ENCODE data around the gene THADA. TPM values are rescaled to one million over a fixed set of nuclear protein-coding genes. Genes with fewer than 3 reads are reported as not detected.

Gene THADA
- polyA plus RNA-seq, 3 donors = 7.3 to 11.2 (median 9.7) TPM

DNA sequence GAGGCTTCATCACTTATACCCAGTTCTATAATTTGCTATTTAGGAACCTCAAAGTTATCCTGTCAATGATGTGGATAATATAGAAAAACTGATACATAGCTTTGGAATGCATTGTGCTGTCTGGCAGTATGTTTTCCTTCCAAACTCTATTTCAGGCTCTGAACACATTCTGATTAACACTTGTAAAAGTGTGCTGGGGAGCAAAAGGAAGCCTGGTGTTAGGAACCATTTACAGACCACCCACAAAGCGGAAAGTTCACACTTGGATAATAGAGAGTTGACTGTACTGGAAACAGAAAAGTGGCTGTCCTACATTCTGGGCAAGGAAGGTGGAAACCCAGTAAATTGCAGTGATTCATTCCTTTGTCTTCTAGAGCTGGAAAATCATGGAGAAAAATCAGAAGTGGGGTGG lies 254.9 kb downstream of the THADA start:
- H3K9me3 Mint-ChIP-seq = peaks cover 0 to 1% (median 0%) of the 10 kb centered on the region in 7 donors
- Histone ChIP-seq H3K4me2 (replicated peaks; ENCODE audit: extremely low read depth, low read length, poor library complexity, severe bottlenecking) (no peak overlapping the region), H3K79me2 (ENCODE audit: insufficient read depth, low read length) (no peaks in the 10 kb centered on the region), H3K4me3 (replicated peaks in 1 of 3; ENCODE audit: low read depth in 2 of 3, low read length in 3 of 3) (no peak overlapping the region), H4K20me1 (ENCODE audit: insufficient read depth, low read length) (no peaks in the 10 kb centered on the region), H2AFZ (ENCODE audit: insufficient read depth, low read depth, low read length, poor library complexity, severe bottlenecking) (no peak overlapping the region), H3K9ac (ENCODE audit: insufficient read depth, low read length, poor library complexity, severe bottlenecking) (no peak overlapping the region), H3K36me3 (replicated peaks in 1 of 2; ENCODE audit: control insufficient read depth in 1 of 2, insufficient read depth in 2 of 2, low read length in 2 of 2) (peaks cover 7 to 22% of the 10 kb centered on the region in 2 donors), H3K4me1 (ENCODE audit: control insufficient read depth in 1 of 2, insufficient read depth in 2 of 2, low read length in 2 of 2) (peaks cover 0 to 5% of the 10 kb centered on the region in 2 donors), H3K9me3 (replicated peaks in 1 of 2; ENCODE audit: control insufficient read depth in 1 of 2, insufficient read depth in 1 of 2, low read length in 2 of 2) (no peaks in the 10 kb centered on the region), H3K27ac (ENCODE audit: low read depth in 1 of 2, low read length in 2 of 2) (no peak overlapping the region), H3K27me3 (ENCODE audit: control insufficient read depth in 2 of 2, insufficient read depth in 2 of 2, low read length in 2 of 2) (no peaks in the 10 kb centered on the region)
- H3K36me3 Mint-ChIP-seq = peaks cover 38 to 45% of the 10 kb centered on the region in 2 donors
- no peak for DNase-seq
- H3K4me1 Mint-ChIP-seq = peaks cover 31% of the 10 kb centered on the region
- peaks cover 0 to 1% (median 1%) of the 10 kb centered on the region in 3 donors for H3K27me3 Mint-ChIP-seq (ENCODE audit: low read depth in 3 of 3)
- no CpG with 5 or more reads among the region's 1 CpG for WGBS (ENCODE audit: insufficient coverage)
- TF ChIP-seq, protein P1, sequence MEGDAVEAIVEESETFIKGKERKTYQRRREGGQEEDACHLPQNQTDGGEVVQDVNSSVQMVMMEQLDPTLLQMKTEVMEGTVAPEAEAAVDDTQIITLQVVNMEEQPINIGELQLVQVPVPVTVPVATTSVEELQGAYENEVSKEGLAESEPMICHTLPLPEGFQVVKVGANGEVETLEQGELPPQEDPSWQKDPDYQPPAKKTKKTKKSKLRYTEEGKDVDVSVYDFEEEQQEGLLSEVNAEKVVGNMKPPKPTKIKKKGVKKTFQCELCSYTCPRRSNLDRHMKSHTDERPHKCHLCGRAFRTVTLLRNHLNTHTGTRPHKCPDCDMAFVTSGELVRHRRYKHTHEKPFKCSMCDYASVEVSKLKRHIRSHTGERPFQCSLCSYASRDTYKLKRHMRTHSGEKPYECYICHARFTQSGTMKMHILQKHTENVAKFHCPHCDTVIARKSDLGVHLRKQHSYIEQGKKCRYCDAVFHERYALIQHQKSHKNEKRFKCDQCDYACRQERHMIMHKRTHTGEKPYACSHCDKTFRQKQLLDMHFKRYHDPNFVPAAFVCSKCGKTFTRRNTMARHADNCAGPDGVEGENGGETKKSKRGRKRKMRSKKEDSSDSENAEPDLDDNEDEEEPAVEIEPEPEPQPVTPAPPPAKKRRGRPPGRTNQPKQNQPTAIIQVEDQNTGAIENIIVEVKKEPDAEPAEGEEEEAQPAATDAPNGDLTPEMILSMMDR (IDR thresholded peaks at IDR 0.05) = no peak
- H3K4me3 Mint-ChIP-seq = no peak overlapping the region
- intact Hi-C loops (cut with micrococcal nuclease) = no loop called here
- no peak overlapping the region for H3K27ac Mint-ChIP-seq

DNA sequence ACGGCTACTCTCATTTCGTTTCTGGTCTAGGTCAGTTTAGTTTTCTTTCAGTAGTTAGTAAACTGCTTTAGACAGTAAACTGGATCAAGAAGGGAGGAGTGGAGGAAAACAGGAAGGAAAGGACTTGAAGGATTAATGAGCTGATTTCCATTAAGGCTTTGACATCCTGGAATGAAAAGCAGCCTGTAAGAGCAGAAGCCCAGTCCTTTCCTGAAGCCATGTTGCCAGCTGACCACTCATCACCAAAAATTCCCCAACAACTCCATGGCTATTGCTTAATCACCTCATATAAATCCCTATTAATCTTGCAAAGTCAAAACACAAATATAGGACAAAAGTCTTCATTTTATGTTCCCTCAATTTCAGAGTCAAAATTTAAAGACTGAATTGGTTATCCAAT lies 255.8 kb downstream of the THADA start:
- Mint-ChIP-seq H3K27me3 (ENCODE audit: low read depth in 3 of 3) (peaks cover 0 to 1% (median 0%) of the 10 kb centered on the region in 3 donors), H3K4me1 (peaks cover 31% of the 10 kb centered on the region)
- no peak for DNase-seq

More for the DNA sequence above, 255.8 kb downstream of the THADA start:
- peaks cover 0 to 5% of the 10 kb centered on the region in 2 donors for H3K4me1 ChIP-seq (ENCODE audit: control insufficient read depth in 1 of 2, insufficient read depth in 2 of 2, low read length in 2 of 2)
- no peak overlapping the region for H3K9ac ChIP-seq (ENCODE audit: insufficient read depth, low read length, poor library complexity, severe bottlenecking)
- H3K36me3 ChIP-seq (replicated peaks in 1 of 2; ENCODE audit: control insufficient read depth in 1 of 2, insufficient read depth in 2 of 2, low read length in 2 of 2) = peaks cover 7 to 22% of the 10 kb centered on the region in 2 donors
- H3K4me3 ChIP-seq (replicated peaks in 1 of 3; ENCODE audit: low read depth in 2 of 3, low read length in 3 of 3) = no peak overlapping the region
- H3K27ac Mint-ChIP-seq = no peak overlapping the region
- peaks cover under 1% of the 10 kb centered on the region for H3K79me2 ChIP-seq (ENCODE audit: insufficient read depth, low read length)
- TF ChIP-seq, protein P1 (IDR thresholded peaks at IDR 0.05) = no peak
- H3K9me3 ChIP-seq (replicated peaks in 1 of 2; ENCODE audit: control insufficient read depth in 1 of 2, insufficient read depth in 1 of 2, low read length in 2 of 2) = no peaks in the 10 kb centered on the region
- no peaks in the 10 kb centered on the region for H3K27me3 ChIP-seq (ENCODE audit: control insufficient read depth in 2 of 2, insufficient read depth in 2 of 2, low read length in 2 of 2)
- H3K9me3 Mint-ChIP-seq = peaks cover 0 to 1% (median 0%) of the 10 kb centered on the region in 7 donors
- no CpG with 5 or more reads among the region's 2 CpGs for WGBS (ENCODE audit: insufficient coverage)
- intact Hi-C loops (cut with micrococcal nuclease) = no loop called here
- no peak overlapping the region for H2AFZ ChIP-seq (ENCODE audit: insufficient read depth, low read depth, low read length, poor library complexity, severe bottlenecking)
- H3K36me3 Mint-ChIP-seq = peaks cover 37 to 45% of the 10 kb centered on the region in 2 donors
- H3K4me3 Mint-ChIP-seq = no peak overlapping the region
- no peak overlapping the region for H3K4me2 ChIP-seq (replicated peaks; ENCODE audit: extremely low read depth, low read length, poor library complexity, severe bottlenecking)
- H4K20me1 ChIP-seq (ENCODE audit: insufficient read depth, low read length) = no peaks in the 10 kb centered on the region
- H3K27ac ChIP-seq (ENCODE audit: low read depth in 1 of 2, low read length in 2 of 2) = no peak overlapping the region

All from CD14-positive monocyte (primary cell).